ENCODE measurements around the gene ULK4.

GRCh38 chr3:41768363-41768762, 193.5 kb downstream of the ULK4 start:
- TF ChIP-seq ELF1 (IDR thresholded peaks at IDR 0.05; ENCODE audit: borderline replicate concordance, low read depth) (no peak), POLR2A (IDR thresholded peaks at IDR 0.05; ENCODE audit: borderline replicate concordance, extremely low read depth, insufficient read depth, insufficient read length) (no peak), CTCF (IDR thresholded peaks at IDR 0.05 in 2 of 3, conservative IDR thresholded peaks at IDR 0.05 in 1 of 3; ENCODE audit: borderline replicate concordance in 1 of 3, insufficient read depth in 1 of 3, low read depth in 2 of 3, low read length in 2 of 3) (no peak), EZH2 (IDR thresholded peaks at IDR 0.05) (no peak), ATF3 (IDR thresholded peaks at IDR 0.05) (no peak), EGR1 (IDR thresholded peaks at IDR 0.05; ENCODE audit: low read depth) (no peak), MAX (IDR thresholded peaks at IDR 0.05) (no peak), YY1 (IDR thresholded peaks at IDR 0.05; ENCODE audit: extremely low read depth, insufficient replicate concordance, low read depth, low read length) (no peak), JUND (IDR thresholded peaks at IDR 0.05) (no peak), ZBTB33 (IDR thresholded peaks at IDR 0.05; ENCODE audit: extremely low read depth, insufficient replicate concordance, low read length) (no peak), CEBPB (IDR thresholded peaks at IDR 0.05; ENCODE audit: low read depth) (no peak), SIN3A (IDR thresholded peaks at IDR 0.05; ENCODE audit: low read depth) (no peak)
